Measurements from ENCODE around the gene ATP11A.
A peak's percentile ranks its signal among the peaks of the same experiment; 100 is the strongest.

Gene ATP11A

GRCh38 chr13:112846411-112847115 is 156.7 kb downstream of the ATP11A start:
- DNase-seq (ENCODE audit: low read depth) = no peak
- TF ChIP-seq, protein P1, sequence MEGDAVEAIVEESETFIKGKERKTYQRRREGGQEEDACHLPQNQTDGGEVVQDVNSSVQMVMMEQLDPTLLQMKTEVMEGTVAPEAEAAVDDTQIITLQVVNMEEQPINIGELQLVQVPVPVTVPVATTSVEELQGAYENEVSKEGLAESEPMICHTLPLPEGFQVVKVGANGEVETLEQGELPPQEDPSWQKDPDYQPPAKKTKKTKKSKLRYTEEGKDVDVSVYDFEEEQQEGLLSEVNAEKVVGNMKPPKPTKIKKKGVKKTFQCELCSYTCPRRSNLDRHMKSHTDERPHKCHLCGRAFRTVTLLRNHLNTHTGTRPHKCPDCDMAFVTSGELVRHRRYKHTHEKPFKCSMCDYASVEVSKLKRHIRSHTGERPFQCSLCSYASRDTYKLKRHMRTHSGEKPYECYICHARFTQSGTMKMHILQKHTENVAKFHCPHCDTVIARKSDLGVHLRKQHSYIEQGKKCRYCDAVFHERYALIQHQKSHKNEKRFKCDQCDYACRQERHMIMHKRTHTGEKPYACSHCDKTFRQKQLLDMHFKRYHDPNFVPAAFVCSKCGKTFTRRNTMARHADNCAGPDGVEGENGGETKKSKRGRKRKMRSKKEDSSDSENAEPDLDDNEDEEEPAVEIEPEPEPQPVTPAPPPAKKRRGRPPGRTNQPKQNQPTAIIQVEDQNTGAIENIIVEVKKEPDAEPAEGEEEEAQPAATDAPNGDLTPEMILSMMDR (conservative IDR thresholded peaks at IDR 0.05; ENCODE audit: low read depth, low read length) = no peak
- H3K4me3 ChIP-seq (ENCODE audit: low read length) = no peak overlapping the region

- peak; percentile 11 for DNase-seq (ENCODE audit: low read depth)
- TF ChIP-seq, protein P1 (conservative IDR thresholded peaks at IDR 0.05; ENCODE audit: low read depth, low read length) = no peak
- no peak overlapping the region for H3K4me3 ChIP-seq (ENCODE audit: low read length)
These were observed 159.7 kb downstream of the ATP11A start for GRCh38 chr13:112849500-112849899.

DNA sequence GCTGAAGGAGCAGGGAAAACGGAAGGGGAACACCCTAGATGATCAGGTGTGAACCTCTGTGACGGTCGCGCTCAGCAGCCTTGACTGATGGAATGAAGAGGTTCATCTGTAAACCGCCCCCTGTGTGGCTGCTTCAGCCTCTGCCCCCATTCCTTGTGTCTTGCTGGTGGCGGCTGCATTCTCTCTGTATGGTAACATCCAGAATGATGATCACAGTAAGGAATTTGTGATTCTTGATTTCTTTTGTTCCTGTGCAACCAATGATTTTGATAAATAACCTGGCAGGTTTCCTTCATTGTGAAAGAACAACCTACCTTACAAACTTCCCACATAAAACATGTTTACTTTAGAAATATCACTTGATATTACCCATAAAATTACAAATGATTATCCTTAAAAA is 160.4 kb downstream of the ATP11A start:
- TF ChIP-seq, protein P1 (conservative IDR thresholded peaks at IDR 0.05; ENCODE audit: low read depth, low read length) = no peak
- DNase-seq (ENCODE audit: low read depth) = no peak

DNA sequence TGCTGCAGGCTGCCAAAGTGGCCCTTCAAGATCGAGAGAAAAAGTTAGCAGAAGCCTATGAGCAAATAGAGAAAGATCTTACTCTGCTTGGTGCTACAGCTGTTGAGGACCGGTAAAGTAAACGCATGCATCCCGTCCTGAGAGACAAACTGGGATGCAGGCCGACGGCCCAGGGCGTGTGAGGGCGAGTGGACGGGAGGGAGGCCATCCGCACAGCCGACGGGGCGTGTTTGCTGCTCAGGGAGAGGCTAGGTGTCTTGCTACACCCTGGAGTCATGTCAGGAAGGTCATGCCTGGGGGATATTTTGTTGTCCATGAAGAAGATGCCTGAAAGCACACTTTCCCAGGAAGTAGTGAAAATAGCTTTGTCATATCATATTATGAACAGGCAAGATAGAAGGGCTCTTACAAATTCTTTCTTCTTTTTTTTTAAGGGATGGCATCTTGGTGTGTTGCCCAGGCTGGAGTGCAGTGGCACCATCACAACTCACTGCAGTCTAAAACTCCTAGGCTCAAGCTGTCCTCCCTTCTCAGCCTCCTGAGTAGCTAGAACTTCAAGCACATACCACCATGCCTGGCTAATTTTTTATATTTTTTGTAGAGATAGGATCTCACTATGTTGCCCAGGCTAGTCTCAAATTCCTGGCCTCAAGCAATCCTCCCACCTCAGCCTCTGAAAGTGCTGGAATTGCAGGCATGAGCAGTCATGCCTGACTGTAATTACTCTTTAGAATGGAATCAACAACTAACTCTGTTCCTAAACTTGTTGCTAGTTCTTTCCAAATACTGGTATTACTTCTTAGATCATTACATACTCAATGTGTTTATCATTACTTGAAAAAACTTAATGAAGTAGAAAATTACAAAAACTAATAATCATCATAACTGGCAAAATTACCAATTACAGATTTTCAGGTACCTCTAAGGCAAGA is 161.5 kb downstream of the ATP11A start:
- H3K4me3 ChIP-seq (ENCODE audit: low read length) = no peak overlapping the region
- DNase-seq (ENCODE audit: low read depth) = no peak
- TF ChIP-seq, protein P1 (conservative IDR thresholded peaks at IDR 0.05; ENCODE audit: low read depth, low read length) = no peak

More for the DNA sequence above, 160.4 kb downstream of the ATP11A start:
- H3K4me3 ChIP-seq (ENCODE audit: low read length) = no peak overlapping the region

GRCh38 chr13:112852392-112852791 is 162.6 kb downstream of the ATP11A start:
- H3K4me3 ChIP-seq (ENCODE audit: low read length) = no peak overlapping the region
- DNase-seq (ENCODE audit: low read depth) = no peak
- TF ChIP-seq, protein P1 (conservative IDR thresholded peaks at IDR 0.05; ENCODE audit: low read depth, low read length) = no peak

GRCh38 chr13:112852808-112853207 is 163.0 kb downstream of the ATP11A start:
- TF ChIP-seq, protein P1 (conservative IDR thresholded peaks at IDR 0.05; ENCODE audit: low read depth, low read length) = no peak
- DNase-seq (ENCODE audit: low read depth) = no peak
- H3K4me3 ChIP-seq (ENCODE audit: low read length) = no peak overlapping the region

Measured in retinal pigment epithelial cell (primary cell).